ENCODE data around the gene ACO2. TPM values are rescaled to one million over a fixed set of nuclear protein-coding genes. Genes with fewer than 3 reads are reported as not detected.

The ACO2 gene
- total and polyA plus RNA-seq, 2 of the 13 experiments (the other 11 are each of a cell fraction or from before 2014, with no cell fraction given): 19.2 to 45.6 TPM

DNA sequence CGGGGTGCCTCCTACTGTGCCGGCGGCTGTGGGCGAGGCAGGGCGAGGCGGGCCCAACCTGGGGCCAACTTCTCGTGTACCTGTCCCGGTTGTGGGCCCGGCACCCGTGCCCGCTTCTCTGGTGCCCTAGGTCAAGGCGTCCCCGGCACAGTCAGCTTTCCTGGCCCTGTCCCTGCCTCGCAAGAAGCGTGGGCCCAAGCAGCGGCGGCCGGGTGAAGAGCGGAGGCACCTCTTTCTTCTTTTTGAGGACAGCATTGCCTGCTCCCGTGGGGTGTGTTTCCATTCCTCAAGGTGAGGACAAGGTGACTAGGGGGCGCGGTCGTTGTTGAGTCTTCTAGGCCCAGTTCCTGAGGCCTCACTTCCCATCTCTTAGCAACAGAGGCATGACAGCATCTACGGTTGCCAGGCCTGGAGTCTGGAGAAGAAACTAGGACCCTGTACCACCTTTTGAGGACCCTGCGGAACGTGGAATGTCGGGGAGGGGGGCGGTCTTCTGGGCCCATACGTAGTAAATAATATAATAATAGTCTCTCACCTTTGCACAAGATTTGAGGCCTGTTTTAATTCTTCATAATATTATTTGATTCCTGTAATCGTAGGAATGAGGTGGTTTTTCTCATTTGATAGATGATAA is 418 bp downstream of the ACO2 start (continued):
- TF ChIP-seq ZNF552 (CRISPR knock-in tag; IDR thresholded peaks at IDR 0.05; ENCODE audit: borderline replicate concordance) (peak; percentile 66; the same call in 1 of the 2 replicates), ZNF879 (CRISPR knock-in tag; IDR thresholded peaks at IDR 0.05) (peak; percentile 38; the same call in 1 of the 2 replicates), ZNF572 (CRISPR knock-in tag; IDR thresholded peaks at IDR 0.05) (peak; percentile 83; the same call in 1 of the 2 replicates), CREBL2 (CRISPR knock-in tag; IDR thresholded peaks at IDR 0.05; ENCODE audit: borderline replicate concordance) (no peak), ZBTB14 (CRISPR knock-in tag; IDR thresholded peaks at IDR 0.05) (no peak), SMARCC2 (IDR thresholded peaks at IDR 0.05) (no peak), TCF7L2 (IDR thresholded peaks at IDR 0.05; ENCODE audit: low read depth, low read length) (no peak), NR2F1 (CRISPR knock-in tag; IDR thresholded peaks at IDR 0.05) (no peak), ZNF24 (IDR thresholded peaks at IDR 0.05) (no peak), FOXM1 (CRISPR knock-in tag; IDR thresholded peaks at IDR 0.05) (no peak), ZSCAN20 (CRISPR knock-in tag; IDR thresholded peaks at IDR 0.05; ENCODE audit: borderline replicate concordance) (no peak), ARID2 (CRISPR knock-in tag; IDR thresholded peaks at IDR 0.05; ENCODE audit: borderline replicate concordance) (no peak), MAF1 (CRISPR knock-in tag; IDR thresholded peaks at IDR 0.05; ENCODE audit: borderline replicate concordance) (no peak), SAP130 (CRISPR knock-in tag; IDR thresholded peaks at IDR 0.05; ENCODE audit: low read depth) (peak; percentile 10), TP53 (CRISPR knock-in tag; conservative IDR thresholded peaks at IDR 0.05) (no peak), RAD51 (IDR thresholded peaks at IDR 0.05; ENCODE audit: borderline replicate concordance) (no peak), HDAC1 (CRISPR knock-in tag; IDR thresholded peaks at IDR 0.05) (no peak), ZNF616 (CRISPR knock-in tag; IDR thresholded peaks at IDR 0.05; ENCODE audit: low read depth) (no peak), ATAD3A (CRISPR knock-in tag; IDR thresholded peaks at IDR 0.05) (no peak), ZNF431 (CRISPR knock-in tag; IDR thresholded peaks at IDR 0.05; ENCODE audit: borderline replicate concordance, low read depth) (no peak), ZNF639 (CRISPR knock-in tag; conservative IDR thresholded peaks at IDR 0.05) (0 out of 2 replicates have a peak, but pooled peaks have one; percentile 10), GTF3A (CRISPR knock-in tag; conservative IDR thresholded peaks at IDR 0.05) (no peak), SRF (IDR thresholded peaks at IDR 0.05; ENCODE audit: low read depth, low read length) (no peak), POGZ (CRISPR knock-in tag; IDR thresholded peaks at IDR 0.05) (no peak), ESRRA (CRISPR knock-in tag; IDR thresholded peaks at IDR 0.05; ENCODE audit: low read depth) (peak; percentile 84), ZNF746 (CRISPR knock-in tag; IDR thresholded peaks at IDR 0.05) (no peak)
- TF ChIP-seq, protein P1, sequence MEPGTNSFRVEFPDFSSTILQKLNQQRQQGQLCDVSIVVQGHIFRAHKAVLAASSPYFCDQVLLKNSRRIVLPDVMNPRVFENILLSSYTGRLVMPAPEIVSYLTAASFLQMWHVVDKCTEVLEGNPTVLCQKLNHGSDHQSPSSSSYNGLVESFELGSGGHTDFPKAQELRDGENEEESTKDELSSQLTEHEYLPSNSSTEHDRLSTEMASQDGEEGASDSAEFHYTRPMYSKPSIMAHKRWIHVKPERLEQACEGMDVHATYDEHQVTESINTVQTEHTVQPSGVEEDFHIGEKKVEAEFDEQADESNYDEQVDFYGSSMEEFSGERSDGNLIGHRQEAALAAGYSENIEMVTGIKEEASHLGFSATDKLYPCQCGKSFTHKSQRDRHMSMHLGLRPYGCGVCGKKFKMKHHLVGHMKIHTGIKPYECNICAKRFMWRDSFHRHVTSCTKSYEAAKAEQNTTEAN (CRISPR knock-in tag; conservative IDR thresholded peaks at IDR 0.05): no peak
- TF ChIP-seq, protein P2, sequence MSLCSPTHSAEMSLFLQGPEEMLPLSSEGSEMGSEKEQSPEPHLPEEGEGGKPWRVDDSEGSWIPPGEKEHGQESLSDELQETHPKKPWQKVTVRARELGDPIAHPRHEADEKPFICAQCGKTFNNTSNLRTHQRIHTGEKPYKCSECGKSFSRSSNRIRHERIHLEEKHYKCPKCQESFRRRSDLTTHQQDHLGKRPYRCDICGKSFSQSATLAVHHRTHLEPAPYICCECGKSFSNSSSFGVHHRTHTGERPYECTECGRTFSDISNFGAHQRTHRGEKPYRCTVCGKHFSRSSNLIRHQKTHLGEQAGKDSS (CRISPR knock-in tag; IDR thresholded peaks at IDR 0.05; ENCODE audit: borderline replicate concordance, low read depth): peak; percentile 55; the same call in 1 of the 2 replicates

All from HepG2 (cell line).